Activated T-helper 17 cell treated with anti-CD3 and anti-CD28 coated beads, Interleukin-2, amount 50 U/mL, for 72 hours (primary cell): Measurements from ENCODE around the gene METTL22. TPM values are rescaled to one million over a fixed set of nuclear protein-coding genes. Genes with fewer than 3 reads are reported as not detected.

Source experiments
- ATAC-seq: fragments of 150-1000 bp; cut with Tn5 transposase; replicated peaks from 2 replicates; pipeline ENCODE4 v1.10.0; 2021; ENCODE audit warnings: mild to moderate bottlenecking, moderate library complexity
- H3K27ac Mint-ChIP-seq: one replicate; pipeline ENCODE4 v1.8.0; 2022; ENCODE audit warnings: mixed read lengths
- H3K27me3 Mint-ChIP-seq: one replicate; pipeline ENCODE4 v1.8.0; 2022; ENCODE audit warnings: mixed read lengths
- H3K36me3 Mint-ChIP-seq: one replicate; pipeline ENCODE4 v1.8.0; 2022; ENCODE audit warnings: low read depth, mild to moderate bottlenecking, mixed read lengths
- H3K4me1 Mint-ChIP-seq: one replicate; pipeline ENCODE4 v1.8.0; 2022; ENCODE audit warnings: mixed read lengths
- H3K4me3 Mint-ChIP-seq: one replicate; pipeline ENCODE4 v1.8.0; 2022; ENCODE audit warnings: mild to moderate bottlenecking, mixed read lengths
- H3K9me3 Mint-ChIP-seq: one replicate; pipeline ENCODE4 v1.8.0; 2022; ENCODE audit warnings: mixed read lengths
- total RNA-seq, 2 donors: library from RNA; stranded (reverse); gene quantifications; one replicate each; pipeline ENCODE4 v1.2.3, GENCODE V29; 2022

The METTL22 gene
- total RNA-seq, 2 donors from 2014 or later: 28.7 to 40.6 TPM

DNA sequence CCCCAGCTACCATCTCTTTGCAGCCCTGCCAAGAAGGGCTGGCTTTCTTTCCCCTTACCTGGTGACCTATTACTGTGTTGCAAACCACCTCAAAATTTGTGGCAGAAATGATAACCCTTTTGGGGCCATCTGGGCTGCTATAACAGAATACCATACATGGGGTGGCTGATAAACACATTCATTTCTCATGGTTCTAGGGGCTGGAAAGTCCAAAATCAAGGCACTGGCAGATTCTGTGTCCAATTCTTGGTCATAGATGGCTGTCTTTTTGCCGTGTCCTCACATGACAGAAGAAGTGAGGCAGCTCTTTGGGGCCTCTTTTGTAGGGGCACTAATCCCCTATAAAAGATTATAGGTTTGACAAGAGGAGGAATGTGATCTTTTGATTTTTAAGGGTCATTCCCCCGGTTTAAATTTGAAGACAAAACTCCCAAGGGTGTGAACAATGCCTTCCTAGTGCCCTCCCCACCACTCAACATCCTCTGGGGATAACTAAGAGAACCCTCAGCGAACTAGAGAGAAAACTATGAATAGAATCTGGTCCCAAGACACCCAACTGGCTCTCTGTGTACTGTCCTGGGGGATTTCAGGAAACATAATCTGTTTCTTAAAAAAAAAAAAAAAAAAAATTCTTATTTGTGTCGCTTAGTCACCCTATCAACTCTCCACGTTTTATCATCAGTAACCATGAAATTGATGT lies 1.7 kb upstream of the METTL22 start:
- Mint-ChIP-seq H3K36me3 (peaks cover 7% of the 10 kb centered on the region), H3K9me3 (no peaks in the 10 kb centered on the region), H3K4me3 (no peak overlapping the region), H3K27me3 (peaks cover 4% of the 10 kb centered on the region), H3K27ac (no peak overlapping the region), H3K4me1 (no peaks in the 10 kb centered on the region)
- no peak for ATAC-seq

DNA sequence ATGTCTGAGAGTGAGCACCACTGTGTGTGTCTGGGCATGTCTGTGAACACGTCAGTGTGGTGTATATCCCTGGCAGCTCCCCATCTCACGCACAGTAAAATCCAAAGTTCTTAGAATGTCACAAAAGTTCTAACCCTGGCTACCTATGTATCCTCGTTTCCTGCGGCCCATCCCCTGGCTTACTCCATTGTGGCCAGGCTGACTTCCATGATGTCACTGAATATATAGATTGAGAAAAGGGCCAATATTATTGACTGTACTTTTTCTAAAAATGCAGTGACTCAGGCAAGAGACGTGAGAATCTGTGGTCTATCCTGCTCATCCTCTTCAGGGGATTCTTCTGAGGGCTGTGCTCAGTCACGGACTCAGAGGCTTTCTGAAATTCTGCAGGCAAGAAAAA lies 963 bp upstream of the METTL22 start:
- Mint-ChIP-seq H3K4me3 (peak overlapping the region; percentile 90), H3K36me3 (peaks cover 14% of the 10 kb centered on the region), H3K9me3 (no peaks in the 10 kb centered on the region), H3K27ac (peak overlapping the region; percentile 89), H3K4me1 (no peaks in the 10 kb centered on the region), H3K27me3 (peaks cover 4% of the 10 kb centered on the region)
- peak; percentile 39 for ATAC-seq

DNA sequence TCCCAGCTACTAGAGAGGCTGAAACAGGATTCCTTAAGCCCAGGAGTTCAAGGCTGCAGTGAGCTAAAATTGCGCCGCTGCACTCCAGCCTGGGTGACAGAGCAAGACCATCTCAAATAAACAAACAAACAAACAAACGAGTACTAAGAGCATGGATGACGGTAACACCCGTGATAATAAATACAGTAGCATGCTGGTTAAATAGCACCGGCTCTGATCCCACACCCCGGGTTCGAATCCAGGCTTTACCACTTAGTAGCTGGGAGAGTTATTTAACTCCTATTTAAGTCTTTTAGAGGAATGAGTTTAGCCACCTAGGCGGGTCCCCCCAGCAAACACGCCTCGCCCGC lies 301 bp upstream of the METTL22 start:
- H3K36me3 Mint-ChIP-seq: peaks cover 21% of the 10 kb centered on the region
- peaks cover 4% of the 10 kb centered on the region for H3K27me3 Mint-ChIP-seq
- H3K4me3 Mint-ChIP-seq: peak overlapping the region; percentile 90
- H3K4me1 Mint-ChIP-seq: no peaks in the 10 kb centered on the region
- no peaks in the 10 kb centered on the region for H3K9me3 Mint-ChIP-seq
- peak overlapping the region; percentile 89 for H3K27ac Mint-ChIP-seq
- ATAC-seq: no peak

DNA sequence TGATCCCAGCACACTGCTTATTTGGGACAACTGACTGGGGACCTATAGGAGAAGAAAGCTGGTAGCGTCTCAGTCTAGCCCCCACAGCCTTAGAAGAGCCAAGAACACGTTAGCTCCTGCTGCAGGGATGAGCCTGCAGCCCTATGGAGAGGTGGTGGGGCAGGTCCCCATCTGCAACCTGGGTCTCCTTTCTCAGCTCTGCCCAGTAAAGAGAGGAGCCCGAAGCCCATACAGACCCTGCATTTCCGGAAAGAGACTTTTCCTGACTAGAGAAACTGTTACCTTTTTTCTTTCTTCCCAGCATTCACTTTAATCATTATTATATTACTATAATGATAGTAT lies 788 bp downstream of the METTL22 start:
- Mint-ChIP-seq H3K36me3 (peaks cover 32% of the 10 kb centered on the region), H3K27me3 (peaks cover 4% of the 10 kb centered on the region), H3K27ac (peak overlapping the region; percentile 89), H3K9me3 (no peaks in the 10 kb centered on the region), H3K4me3 (peak overlapping the region; percentile 90), H3K4me1 (no peaks in the 10 kb centered on the region)
- ATAC-seq: no peak

DNA sequence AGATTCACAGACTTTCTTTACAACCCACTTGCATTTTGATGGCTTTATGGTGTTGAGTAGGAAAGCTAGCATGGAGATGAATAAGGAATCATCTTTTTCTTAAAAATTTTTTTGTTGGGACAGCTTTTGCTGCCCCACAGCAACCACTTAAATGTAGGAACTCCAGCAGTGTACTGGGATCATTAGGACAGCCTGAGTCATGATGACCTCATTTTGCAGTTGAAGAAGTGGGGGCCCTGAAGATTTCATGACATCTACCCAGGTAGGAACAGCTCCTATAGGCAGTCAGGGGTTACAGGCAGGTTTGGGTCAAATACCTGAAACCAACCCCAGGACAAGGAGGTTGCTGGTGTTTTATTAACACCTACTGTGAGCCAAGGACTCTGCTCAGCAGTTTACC lies 2.1 kb downstream of the METTL22 start:
- Mint-ChIP-seq H3K9me3 (no peaks in the 10 kb centered on the region), H3K4me3 (no peak overlapping the region), H3K27ac (no peak overlapping the region), H3K36me3 (peaks cover 45% of the 10 kb centered on the region), H3K4me1 (no peaks in the 10 kb centered on the region), H3K27me3 (no peaks in the 10 kb centered on the region)
- no peak for ATAC-seq

DNA sequence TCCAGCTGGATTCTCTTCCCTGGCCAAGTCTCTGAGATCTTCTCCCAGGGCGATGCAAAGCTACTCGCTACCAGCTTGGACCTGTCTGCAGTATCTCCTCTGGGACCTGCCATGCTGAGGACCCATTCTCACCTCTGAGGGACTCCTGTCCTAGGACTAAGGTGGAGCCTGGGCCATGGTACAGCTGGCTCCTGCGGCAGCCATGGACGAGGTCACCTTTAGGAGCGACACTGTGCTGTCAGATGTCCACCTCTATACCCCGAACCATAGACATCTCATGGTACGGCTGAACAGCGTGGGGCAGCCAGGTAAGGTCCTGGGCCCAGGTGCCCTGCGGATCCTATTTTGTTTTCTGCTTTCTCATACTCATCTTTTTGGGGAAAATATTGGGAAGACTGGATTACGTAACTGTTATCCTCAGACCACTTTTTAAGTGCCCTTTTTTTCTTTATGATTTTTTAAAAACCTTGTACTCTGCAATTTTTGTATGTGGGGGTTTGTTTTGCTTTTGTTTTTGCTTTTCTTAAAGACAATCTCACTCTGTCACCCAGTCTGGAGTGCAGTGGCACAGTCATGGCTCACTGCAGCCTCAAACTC lies 4.1 kb downstream of the METTL22 start:
- H3K4me1 Mint-ChIP-seq: no peaks in the 10 kb centered on the region
- H3K36me3 Mint-ChIP-seq: peaks cover 65% of the 10 kb centered on the region
- no peak overlapping the region for H3K4me3 Mint-ChIP-seq
- H3K9me3 Mint-ChIP-seq: no peaks in the 10 kb centered on the region
- no peak for ATAC-seq
- no peak overlapping the region for H3K27ac Mint-ChIP-seq
- H3K27me3 Mint-ChIP-seq: no peaks in the 10 kb centered on the region

DNA sequence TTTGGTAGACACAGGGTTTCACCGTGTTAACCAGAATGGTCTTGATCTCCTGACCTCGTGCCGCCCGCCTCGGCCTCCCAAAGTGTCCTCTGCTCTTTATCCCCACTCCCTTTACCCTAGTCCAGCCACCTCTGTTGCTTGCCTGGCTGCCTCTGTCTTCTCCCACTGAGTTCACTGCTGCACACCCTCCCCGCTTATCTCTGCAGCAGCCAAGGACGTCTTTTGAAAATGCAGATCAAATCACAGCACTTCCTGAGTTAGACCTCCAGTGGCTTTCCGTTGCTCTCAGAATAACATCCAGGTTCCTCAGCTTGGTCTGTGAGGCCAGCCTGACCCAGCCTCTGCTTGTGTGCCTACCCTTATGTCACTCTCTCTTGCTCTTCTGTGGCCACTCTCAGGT lies 5.4 kb downstream of the METTL22 start:
- H3K36me3 Mint-ChIP-seq: peaks cover 78% of the 10 kb centered on the region
- no peak overlapping the region for H3K4me3 Mint-ChIP-seq
- H3K9me3 Mint-ChIP-seq: no peaks in the 10 kb centered on the region
- H3K4me1 Mint-ChIP-seq: no peaks in the 10 kb centered on the region
- no peak for ATAC-seq
- no peaks in the 10 kb centered on the region for H3K27me3 Mint-ChIP-seq
- no peak overlapping the region for H3K27ac Mint-ChIP-seq

DNA sequence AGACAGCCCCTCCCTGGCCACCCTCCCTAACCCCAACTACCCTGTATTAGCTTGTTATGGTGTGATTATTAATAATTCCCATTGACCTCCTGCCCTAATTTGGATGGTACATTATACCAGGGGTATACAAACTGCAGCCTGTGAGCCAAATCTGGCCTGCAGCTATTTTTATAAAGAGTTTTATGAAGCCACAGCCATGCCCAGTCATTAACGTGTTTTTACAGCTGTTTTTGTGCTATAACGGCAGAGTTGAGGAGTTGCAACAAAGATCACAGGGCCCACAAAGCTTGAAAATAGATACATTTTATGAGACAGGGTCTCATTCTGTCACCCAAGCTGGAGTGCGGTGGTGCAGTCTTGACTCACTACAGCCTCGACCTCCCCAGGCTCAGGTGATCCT lies 6.0 kb downstream of the METTL22 start:
- no peaks in the 10 kb centered on the region for H3K27me3 Mint-ChIP-seq
- H3K36me3 Mint-ChIP-seq: peaks cover 83% of the 10 kb centered on the region
- no peak overlapping the region for H3K27ac Mint-ChIP-seq
- no peak overlapping the region for H3K4me3 Mint-ChIP-seq
- no peaks in the 10 kb centered on the region for H3K9me3 Mint-ChIP-seq
- ATAC-seq: no peak
- H3K4me1 Mint-ChIP-seq: no peaks in the 10 kb centered on the region

DNA sequence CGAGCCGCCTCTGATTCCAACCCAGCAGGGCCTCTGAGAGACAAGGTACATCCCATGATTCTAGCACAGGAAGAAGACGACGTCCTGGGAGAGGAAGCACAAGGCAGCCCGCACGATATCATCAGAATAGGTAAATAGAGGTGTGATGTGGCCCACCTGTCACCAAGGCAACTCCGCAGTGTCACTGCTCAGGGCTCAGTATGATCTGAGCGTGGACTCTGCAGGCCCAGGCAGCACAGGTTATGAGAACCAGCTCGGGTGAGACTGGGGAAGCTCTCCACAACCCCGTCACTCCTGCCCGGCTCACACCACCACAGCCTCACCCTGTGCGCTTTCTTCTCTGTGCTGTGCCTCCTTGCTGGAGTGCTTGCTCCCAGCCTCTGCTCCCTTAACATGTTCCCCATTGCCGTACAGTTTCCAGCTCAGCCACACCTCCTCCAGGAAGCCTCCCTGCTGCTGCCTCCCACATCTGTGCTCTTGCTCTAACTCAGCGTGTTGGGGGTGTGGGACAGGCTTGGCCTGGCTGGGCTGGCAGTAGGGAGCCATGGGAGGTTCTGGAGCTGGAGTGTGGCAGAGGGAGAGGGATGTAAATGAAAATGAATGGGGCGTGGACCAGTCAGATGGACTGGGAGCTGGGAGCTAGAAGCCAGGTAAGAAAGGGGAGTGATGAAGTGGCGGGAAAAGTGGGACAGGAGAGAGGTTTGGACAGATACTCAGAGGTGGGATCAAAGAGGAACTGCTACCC lies 7.7 kb downstream of the METTL22 start:
- Mint-ChIP-seq H3K4me3 (no peak overlapping the region), H3K27ac (no peak overlapping the region), H3K27me3 (no peaks in the 10 kb centered on the region), H3K36me3 (peaks cover 100% of the 10 kb centered on the region), H3K9me3 (no peaks in the 10 kb centered on the region), H3K4me1 (no peaks in the 10 kb centered on the region)
- no peak for ATAC-seq

DNA sequence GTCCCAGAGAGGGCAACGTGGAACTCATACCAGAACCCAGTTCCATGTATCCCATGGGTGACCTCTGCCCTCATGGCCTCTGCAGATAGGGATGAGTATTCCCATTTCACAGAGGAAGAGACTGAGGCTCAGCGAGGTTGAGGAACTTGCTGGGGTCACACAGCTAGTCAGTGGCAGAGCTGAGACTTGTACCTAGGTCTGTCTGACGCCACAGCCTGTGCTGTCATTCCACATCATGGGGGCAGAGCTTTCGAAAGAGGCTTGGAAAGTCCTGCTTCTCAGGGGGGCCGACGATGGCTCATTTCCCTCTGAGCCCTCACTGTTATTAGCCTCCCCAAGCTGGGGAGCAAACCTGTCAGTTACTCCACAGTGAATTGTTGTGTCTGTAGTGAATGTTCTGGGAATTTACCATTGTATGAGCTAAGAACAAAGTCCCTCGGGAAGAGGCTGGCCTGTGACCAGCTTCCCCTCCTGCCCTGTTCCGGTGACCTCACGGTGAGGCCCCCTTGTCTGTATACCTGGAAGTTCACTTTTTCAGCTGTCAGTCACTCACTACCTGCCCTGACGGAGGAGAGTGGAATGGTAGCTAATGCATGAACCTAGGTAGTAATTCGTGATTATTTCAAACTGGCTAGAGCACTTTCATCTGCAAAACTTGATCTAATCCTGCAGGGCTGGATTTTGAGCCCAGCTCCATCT lies 8.9 kb downstream of the METTL22 start:
- Mint-ChIP-seq H3K27me3 (no peaks in the 10 kb centered on the region), H3K27ac (no peak overlapping the region), H3K9me3 (no peaks in the 10 kb centered on the region), H3K36me3 (peaks cover 97% of the 10 kb centered on the region), H3K4me3 (no peak overlapping the region), H3K4me1 (no peaks in the 10 kb centered on the region)
- ATAC-seq: no peak

DNA sequence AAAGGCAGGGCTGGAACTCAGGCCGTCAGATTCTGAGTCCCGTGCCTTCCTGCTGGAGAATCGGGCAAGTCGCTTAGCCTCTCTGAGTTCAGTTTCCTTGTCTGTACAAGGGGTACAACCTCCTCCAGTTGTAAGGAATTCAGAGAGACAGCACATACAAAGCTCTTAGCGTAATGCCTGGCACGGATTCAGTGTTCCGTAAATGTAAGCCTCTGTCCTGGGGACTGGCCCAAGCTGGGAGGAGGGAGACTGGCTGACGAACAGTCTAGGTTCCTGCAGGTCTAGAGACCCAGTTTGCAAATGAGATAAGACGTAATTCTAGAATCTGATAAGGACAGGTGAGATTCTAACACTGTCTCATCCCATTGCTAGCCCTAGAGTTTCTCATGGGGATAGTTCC lies 9.9 kb downstream of the METTL22 start:
- no peaks in the 10 kb centered on the region for H3K4me1 Mint-ChIP-seq
- no peak overlapping the region for H3K27ac Mint-ChIP-seq
- no peak overlapping the region for H3K4me3 Mint-ChIP-seq
- no peaks in the 10 kb centered on the region for H3K9me3 Mint-ChIP-seq
- H3K27me3 Mint-ChIP-seq: no peaks in the 10 kb centered on the region
- H3K36me3 Mint-ChIP-seq: peaks cover 97% of the 10 kb centered on the region
- ATAC-seq: no peak

DNA sequence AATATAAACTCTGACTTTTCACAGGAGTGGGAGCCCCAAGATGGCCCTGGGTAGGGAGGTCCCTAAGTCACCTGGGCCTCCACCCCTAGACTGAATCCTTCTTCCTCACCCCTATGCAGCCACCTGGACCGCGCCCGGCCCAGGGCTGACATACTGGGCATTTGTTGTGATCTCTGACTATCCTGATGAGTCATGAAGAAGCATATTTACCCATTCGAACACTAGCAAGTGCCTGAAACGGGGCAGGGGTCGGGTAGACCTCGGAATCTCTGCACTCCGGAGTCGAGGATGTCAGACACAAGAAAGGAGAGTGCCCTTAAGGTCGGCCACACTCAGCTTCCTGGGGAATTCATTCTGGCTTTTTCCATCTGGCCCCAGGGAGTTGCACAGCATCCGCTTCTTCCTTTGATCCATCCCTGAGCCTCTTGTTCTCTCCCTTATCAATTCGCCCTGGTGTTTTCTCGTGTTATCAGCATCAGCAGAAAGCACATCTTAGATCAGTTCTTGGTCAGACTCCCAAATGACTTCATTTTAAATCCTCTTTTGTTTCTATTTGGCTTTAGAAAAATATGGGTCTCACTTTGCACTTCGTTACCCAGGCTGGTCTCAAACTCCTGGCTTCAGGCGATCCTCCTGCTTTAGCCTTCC lies 10.4 kb downstream of the METTL22 start:
- Mint-ChIP-seq H3K27me3 (no peaks in the 10 kb centered on the region), H3K4me1 (no peaks in the 10 kb centered on the region), H3K9me3 (no peaks in the 10 kb centered on the region), H3K36me3 (peaks cover 97% of the 10 kb centered on the region), H3K27ac (peak overlapping the region; percentile 42), H3K4me3 (no peak overlapping the region)
- ATAC-seq: no peak

DNA sequence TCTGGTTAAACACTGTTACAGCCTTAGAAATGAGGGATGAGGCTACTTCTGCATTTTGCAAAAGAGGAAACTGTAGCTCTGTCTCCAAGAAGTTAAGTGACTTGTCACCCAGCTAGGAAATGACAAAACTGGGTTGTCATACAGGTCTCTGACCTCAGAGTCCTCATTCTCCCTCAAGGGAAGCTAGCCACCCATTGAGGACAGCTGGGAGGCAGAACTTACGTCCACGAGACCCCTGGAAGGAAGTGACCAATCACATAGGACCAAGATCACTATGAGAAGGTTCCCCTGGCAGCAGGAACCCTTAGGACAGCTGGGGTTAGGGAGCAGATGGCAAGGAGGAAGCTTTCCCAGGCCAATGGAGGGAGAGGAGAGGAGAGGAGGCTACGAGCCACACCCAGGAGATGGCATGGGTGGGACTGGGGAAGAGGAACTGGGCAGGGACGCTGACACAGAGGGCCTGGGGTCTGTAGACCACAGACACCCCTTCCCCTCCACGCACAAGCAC lies 11.2 kb downstream of the METTL22 start:
- Mint-ChIP-seq H3K9me3 (no peaks in the 10 kb centered on the region), H3K4me1 (no peaks in the 10 kb centered on the region), H3K27ac (peak overlapping the region; percentile 42), H3K36me3 (peaks cover 96% of the 10 kb centered on the region), H3K4me3 (no peak overlapping the region), H3K27me3 (no peaks in the 10 kb centered on the region)
- no peak for ATAC-seq

DNA sequence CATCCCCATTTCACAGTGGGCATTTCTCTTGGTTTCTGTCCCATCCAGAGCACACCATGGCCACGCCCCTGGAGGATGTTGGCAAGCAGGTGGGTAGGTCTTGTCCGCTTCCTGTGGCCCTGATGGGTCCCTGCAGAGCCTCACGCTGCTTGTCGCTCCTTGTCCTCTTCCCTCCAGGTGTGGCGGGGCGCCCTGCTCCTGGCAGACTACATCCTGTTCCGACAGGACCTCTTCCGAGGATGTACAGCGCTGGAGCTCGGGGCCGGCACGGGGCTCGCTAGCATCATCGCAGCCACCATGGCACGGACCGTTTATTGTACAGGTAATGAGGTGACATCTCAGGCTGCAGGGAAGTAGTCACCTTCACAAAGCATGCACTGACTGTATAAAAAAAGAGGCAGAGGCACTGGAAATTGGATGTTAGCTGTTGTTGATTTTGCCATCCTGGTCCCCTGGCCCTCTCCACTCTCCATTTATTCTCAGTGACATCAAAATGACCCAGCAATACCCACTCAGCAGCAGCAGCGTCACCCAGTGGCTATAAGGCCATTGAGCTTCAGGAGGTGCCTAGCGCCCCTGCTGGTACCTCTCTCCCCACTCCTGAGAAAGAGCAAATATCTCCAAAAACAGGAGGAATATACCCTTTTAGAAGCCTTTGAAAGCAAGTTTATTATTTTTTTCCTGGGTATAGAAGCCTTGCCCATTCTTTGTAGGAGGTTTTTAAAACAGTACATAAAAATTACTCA lies 13.7 kb downstream of the METTL22 start:
- Mint-ChIP-seq H3K4me3 (no peak overlapping the region), H3K4me1 (no peaks in the 10 kb centered on the region), H3K9me3 (no peaks in the 10 kb centered on the region), H3K36me3 (peaks cover 94% of the 10 kb centered on the region), H3K27ac (no peak overlapping the region), H3K27me3 (no peaks in the 10 kb centered on the region)
- ATAC-seq: no peak
